NCI-H1930 (cell line): ENCODE data around the gene HEBP2.
"Not testable (repeated sequence)": the region's sequence is repeated elsewhere in the genome, so short reads cannot be mapped to it uniquely, and the experiment has no call there.

Experiments
- DNase-seq, 2 experiments: peaks; one replicate each; lab custom pipeline; 2025; lab: John Stamatoyannopoulos, UW

Gene HEBP2

GRCh38 chr6:138403801-138404665 is at the start of gene HEBP2:
HEBP2 (plus strand) TSS chr6:138404223; CDS start chr6:138404496, 273 bp downstream.
- DNase-seq = peak; percentile 94 to 95

- no peak for DNase-seq
Measured at GRCh38 chr6:138357928-138358327, 46.1 kb upstream of the HEBP2 start.

- not testable (repeated sequence) for DNase-seq
Measured at GRCh38 chr6:138368684-138369083, 35.3 kb upstream of the HEBP2 start.

- no peak for DNase-seq
Measured at GRCh38 chr6:138370631-138371451, 33.2 kb upstream of the HEBP2 start.

GRCh38 chr6:138371452-138371711 is 32.6 kb upstream of the HEBP2 start:
- no peak for DNase-seq

- no peak for DNase-seq
Measured at GRCh38 chr6:138371720-138372119, 32.3 kb upstream of the HEBP2 start.

GRCh38 chr6:138372711-138373463 is 31.1 kb upstream of the HEBP2 start:
- no peak for DNase-seq

- no peak for DNase-seq
Measured at GRCh38 chr6:138374230-138374629, 29.8 kb upstream of the HEBP2 start.

GRCh38 chr6:138374815-138375214 is 29.2 kb upstream of the HEBP2 start:
- no peak for DNase-seq

- no peak for DNase-seq
Measured at GRCh38 chr6:138377042-138377441, 27.0 kb upstream of the HEBP2 start.

GRCh38 chr6:138377844-138378243 is 26.2 kb upstream of the HEBP2 start, which contains the start of gene SMIM28:
SMIM28 (plus strand) TSS chr6:138377905; CDS start chr6:138378073, 168 bp downstream.
- peak; percentile 61 to 67 for DNase-seq

- no peak for DNase-seq
Measured at GRCh38 chr6:138378463-138378862, 25.6 kb upstream of the HEBP2 start.

GRCh38 chr6:138382498-138383265 is 21.3 kb upstream of the HEBP2 start:
- DNase-seq = no peak

- no peak for DNase-seq
Measured at GRCh38 chr6:138383776-138384175, 20.2 kb upstream of the HEBP2 start.

- no peak for DNase-seq
Measured at GRCh38 chr6:138386897-138387296, 17.1 kb upstream of the HEBP2 start.

- DNase-seq = peak; percentile 67 to 88
Measured at GRCh38 chr6:138387577-138388368, 16.2 kb upstream of the HEBP2 start.

- DNase-seq = no peak
Measured at GRCh38 chr6:138389551-138389950, 14.5 kb upstream of the HEBP2 start.

GRCh38 chr6:138393871-138394783 is 9.9 kb upstream of the HEBP2 start:
- DNase-seq = no peak

GRCh38 chr6:138396709-138397108 is 7.3 kb upstream of the HEBP2 start:
- DNase-seq = no peak
